Central memory CD4-positive, alpha-beta T cell (primary cell): ENCODE results near the gene DPRX.
"Not testable (repeated sequence)": the region's sequence is repeated elsewhere in the genome, so short reads cannot be mapped to it uniquely, and the experiment has no call there.

Experiments
- DNase-seq: peaks from one replicate; pipeline ENCODE4 v3.0.0; 2022

The DPRX gene

DNA sequence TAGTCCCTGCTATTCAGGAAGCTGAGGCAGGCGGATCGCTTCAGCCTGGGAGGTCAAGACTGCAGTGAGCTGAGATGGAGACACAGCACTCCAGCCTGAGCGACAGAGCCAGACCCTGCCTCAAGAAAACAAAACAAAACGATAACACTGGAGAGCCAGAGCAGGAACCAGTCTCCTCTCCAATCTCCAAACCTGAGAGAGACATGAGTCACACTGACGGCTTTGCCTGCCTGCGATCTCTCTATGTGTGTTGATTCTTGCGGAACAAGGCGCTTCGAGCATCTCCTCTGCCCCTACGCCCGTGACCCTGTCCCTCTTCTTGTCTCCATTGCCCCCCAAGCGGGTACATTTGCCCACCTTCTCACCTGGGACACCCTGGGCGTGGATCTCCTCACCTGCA, 15.6 kb downstream of the DPRX start:
- DNase-seq = no peak

DNA sequence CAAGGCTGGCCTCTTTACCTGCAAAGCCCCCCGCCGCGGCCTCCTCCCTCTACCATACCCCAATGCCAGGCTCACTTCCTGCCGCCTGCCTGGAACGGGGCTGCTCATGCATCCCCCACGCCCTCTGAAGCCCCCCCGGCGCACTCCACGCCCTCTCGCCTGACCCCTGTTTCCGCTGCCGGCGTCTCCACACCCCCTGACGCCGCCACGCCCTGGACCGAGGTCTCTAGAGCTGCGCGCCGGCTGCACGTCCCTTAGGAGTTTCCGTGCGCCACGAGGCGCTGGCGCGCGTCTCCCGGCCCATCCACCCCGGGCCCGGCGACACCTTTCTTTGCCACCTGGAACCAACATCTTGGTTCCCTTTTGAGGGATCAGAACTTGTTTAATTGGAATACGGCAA, 16.0 kb downstream of the DPRX start:
- DNase-seq = no peak

DNA sequence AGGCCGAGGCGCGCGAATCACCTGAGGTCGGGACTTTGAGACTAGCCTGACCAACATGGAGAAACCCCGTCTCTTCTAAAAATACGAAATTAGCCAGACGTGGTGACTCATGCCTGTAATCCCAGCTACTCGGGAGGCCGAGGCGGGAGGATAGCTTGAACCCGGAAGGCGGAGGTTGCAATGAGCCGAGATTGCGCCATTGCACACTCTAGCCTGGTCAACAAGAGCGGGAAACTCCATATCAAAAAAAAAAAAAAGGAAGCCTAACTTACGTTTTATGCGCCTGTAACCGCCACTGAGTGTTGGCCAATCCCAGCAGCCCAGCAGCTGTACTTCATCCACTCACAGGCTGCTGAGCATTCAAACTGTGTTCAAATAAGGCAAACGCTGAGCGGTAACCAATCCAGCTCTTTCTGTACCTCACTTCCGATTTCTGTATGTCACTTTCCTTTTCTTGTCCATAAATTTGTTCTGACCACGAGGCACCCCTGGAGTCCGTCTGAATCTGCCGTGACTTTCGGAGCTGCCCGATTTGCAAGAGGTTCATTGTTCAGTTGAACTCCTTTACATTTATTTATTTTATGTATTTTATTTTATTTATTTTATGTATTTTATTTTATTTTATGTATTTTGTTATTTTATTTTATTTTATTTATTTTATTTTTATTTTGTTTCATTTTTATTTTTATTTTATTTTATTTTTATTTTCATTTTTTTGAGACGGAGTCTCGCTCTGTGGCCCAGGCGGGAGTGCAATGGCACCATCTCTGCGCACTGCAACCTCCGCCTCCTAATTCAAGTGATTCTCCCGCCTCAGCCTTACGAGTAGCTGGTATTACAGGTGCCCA, 18.2 kb downstream of the DPRX start:
- DNase-seq = no peak

DNA sequence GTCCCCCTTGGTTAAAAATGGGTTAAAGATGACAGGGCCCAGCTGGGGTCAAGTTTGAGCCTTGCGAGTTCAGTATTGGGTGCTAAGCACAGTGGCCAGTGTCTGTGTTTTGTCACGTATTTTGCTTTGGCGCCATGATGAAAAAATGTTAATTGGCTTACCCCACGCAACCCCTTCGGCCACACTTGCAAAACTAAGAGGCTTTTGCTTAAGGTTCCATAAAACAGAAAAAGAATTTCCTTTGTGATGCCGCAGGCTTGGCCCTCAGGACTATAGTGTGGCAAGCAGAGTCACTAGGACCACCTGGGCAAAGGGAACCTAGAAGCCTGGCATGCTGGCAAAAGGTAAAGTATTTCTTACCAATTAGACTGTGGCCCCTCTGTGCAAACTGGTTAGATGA, 20.7 kb downstream of the DPRX start:
- DNase-seq = no peak

GRCh38 chr19:53655042-53655665, 23.4 kb downstream of the DPRX start:
- no peak for DNase-seq

DNA sequence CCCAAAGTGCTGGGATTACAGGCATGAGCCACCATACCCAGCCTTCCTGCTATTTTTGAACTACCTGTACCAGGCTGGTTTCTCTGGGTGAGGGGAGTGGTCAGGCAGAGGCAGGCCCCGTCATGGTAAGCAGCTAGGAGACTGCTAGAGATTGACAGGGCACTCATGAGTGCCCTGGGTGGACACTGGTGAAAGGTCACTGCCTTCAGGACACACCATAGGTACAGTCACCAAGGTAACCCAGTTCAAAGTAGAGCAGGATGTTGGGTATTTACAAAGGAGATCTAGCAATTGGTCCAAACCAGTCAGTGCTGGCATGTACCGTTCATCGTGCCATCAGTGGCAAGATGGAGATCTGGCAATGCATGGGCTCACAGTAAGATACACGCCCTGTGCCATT, 25.5 kb downstream of the DPRX start:
- DNase-seq = no peak

GRCh38 chr19:53657778-53658177, 26.0 kb downstream of the DPRX start:
- no peak for DNase-seq

- no peak for DNase-seq
Observed at GRCh38 chr19:53659292-53659691, 27.5 kb downstream of the DPRX start.

GRCh38 chr19:53660584-53660983, 28.8 kb downstream of the DPRX start:
- DNase-seq = no peak

DNA sequence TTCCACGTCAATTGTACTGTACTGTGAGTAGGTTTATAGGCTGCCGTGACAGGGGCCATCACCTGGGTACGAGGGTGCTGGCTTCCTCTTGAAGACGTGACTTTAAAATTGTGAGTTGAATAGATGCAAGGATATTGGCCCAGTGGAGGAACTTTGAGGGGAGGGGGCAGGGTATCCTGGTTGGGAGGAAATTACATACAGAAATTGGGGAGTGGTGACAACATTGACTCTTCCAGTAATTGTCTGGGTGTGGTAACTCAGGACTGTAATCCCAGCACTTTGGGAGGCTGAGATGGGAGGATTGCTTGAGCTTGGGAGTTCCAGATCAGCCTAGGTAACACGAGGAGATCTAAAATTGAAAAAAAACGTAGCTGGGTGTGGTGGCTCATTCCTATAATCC, 30.4 kb downstream of the DPRX start:
- DNase-seq = no peak

DNA sequence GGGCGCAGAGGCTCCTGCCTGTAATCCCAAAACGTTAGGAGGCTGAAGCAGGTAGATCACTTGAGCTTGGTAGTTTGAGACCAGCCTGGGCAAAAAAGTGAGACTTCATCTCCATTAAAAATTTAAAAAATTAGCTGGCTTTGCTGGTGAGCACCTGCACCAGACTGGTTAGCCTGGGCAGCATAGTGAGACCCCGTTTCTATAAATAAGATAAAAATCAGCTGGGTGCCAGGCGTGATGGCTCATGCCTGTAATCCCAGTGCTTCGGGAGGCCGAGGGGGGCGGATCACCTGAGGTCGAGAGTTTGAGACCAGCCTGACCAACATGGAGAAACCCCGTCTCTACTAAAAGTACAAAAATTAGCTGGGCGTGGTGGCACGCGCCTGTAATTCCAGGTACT, 32.4 kb downstream of the DPRX start:
- DNase-seq = no peak

DNA sequence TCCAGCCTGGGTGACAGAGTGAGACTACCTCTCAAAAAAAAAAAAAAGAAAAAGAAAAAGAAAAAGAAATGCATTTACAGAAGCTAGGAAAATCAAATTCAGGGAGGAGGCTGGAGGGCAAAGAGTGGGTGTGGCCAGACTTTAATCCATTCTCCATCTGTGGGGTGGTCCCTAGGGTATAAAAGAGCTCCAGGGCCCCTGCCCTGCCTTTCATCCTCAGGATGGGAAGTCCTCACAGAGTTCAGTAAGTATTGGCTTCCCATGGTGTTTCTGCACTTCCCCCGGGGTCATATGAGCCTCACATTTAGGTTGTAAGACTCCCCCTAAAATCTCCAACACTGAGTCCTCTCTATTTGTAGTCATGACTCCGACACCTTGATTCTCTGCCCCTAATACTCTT, 33.0 kb downstream of the DPRX start:
- no peak for DNase-seq

DNA sequence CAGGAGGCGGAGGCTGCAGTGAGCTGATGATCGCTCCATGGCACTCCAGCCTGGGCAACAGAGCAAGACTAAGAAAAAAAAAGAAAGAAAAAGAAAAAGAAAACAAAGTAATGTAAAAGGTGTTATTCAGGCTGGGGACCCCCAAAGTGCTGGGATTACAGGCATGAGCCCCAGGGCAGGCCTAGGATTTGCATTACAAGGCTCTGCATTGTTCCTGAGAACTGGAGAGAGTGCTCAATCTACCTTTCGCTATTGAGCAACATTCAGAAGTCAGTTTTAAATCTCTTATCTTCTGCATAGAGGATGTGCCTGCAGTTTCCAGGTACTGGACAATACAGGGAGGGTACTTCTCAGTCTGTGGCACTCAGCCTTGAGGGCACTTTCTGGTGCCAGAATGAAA, 34.5 kb downstream of the DPRX start:
- not testable (repeated sequence) for DNase-seq

DNA sequence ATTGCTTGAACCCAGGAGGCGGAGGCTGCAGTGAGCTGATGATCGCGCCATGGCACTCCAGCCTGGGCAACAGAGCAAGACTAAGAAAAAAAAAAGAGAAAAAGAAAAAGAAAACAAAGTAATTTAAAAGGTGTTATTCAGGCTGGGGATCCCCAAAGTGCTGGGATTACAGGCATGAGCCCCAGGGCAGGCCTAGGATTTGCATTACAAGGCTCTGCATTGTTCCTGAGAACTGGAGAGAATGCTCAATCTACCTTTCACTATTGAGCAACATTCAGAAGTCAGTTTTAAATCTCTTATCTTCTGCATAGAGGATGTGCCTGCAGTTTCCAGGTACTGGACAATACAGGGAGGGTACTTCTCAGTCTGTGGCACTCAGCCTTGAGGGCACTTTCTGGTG, 37.0 kb downstream of the DPRX start:
- not testable (repeated sequence) for DNase-seq

DNA sequence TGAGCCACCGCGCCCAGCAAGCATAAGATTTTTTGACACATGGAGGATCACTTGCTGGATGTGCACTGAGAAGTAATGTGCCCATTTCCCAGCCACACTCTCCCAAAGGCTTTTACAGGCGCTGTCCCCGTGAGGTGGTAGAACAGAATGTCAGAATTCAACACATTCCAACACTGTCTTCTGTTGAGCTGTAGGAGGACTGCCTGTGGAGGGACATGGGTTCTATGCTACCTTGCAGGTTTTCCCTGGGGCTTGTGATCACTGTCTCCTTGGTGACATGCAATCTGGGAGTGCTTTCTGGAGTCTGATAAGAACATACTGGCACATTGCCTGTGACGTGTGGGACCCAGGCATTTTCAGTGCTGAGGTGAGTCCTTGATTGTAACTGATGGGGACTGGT, 38.5 kb downstream of the DPRX start:
- DNase-seq = no peak

DNA sequence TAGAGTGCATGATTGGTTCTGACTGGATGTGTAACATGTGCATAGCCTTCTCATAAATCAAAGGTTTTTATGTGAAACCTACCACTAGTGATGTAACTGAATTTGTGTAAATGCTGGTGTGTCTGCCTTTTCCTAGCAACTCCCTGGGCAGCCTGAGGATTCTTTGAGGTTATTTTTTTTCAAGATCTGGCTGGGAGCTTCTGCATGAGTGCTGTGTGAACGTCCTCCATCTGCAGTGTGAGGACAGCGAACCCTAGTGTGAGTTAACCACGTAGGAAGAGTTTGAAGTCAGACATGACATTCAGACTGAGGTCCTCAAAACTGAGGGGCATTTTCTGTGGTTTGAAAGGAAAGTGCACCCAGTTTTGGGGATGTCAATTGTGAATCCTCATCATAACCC, 39.9 kb downstream of the DPRX start:
- no peak for DNase-seq
